GM12892 (cell line): ENCODE measurements around the gene KCNIP1.

Experiments
- POLR2A ChIP-seq: IDR thresholded peaks from 2 replicates; pipeline ENCODE4 v1.6.1; 2011; ENCODE audit warnings: low read depth, low read length, control low read depth
- TAF1 ChIP-seq: IDR thresholded peaks from 2 replicates; pipeline ENCODE4 v1.6.1; 2011; ENCODE audit warnings: low read depth, mild to moderate bottlenecking, control low read depth, low read length, borderline replicate concordance

DNA sequence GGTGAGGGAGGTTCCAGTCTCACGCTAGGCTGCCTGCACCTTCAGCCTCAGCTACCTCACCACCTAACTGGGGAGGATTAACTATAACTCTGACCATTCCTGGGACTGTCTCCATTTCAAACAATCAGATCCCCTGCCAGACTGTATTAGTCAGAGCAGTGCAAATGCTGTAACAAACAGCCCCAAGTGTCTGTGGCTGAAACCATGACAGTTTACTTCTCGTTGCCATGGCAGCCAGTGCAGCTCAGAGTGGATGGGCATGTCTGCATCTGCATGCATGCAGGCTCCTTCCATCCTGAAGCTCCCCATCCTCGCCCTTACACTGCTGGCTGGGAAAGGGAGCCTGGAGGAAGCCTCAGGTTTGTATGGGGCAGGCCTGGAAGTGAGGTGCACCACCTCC, 86.7 kb downstream of the KCNIP1 start:
- TF ChIP-seq TAF1: no peak
- no peak for TF ChIP-seq POLR2A
